HL-60 (cell line): ENCODE results near the gene AP2A1.

Experiments used
- DNase-seq, 2 experiments: peaks; one replicate each; pipeline ENCODE4 v3.0.0-alpha.2; 2010 to 2020; ENCODE audit warnings: low read depth in 1 of 2, low spot score in 1 of 2
- H3K27ac ChIP-seq: fragments of 250-450 bp; sonication (Bioruptor Pico); replicated peaks from 2 replicates; pipeline ENCODE4 v1.5.1; 2020; ENCODE audit warnings: mild to moderate bottlenecking, moderate library complexity
- H3K27me3 ChIP-seq: fragments of 250-450 bp; sonication (Bioruptor Pico); 2 replicates; pipeline ENCODE4 v1.5.1; 2021; ENCODE audit warnings: mild to moderate bottlenecking, moderate library complexity; ENCODE audit not compliant: insufficient read depth, poor library complexity, severe bottlenecking
- H3K4me3 ChIP-seq: replicated peaks from 2 replicates; pipeline ENCODE4 v1.5.1; 2011; ENCODE audit warnings: mild to moderate bottlenecking, control low read depth, low read length; ENCODE audit not compliant: insufficient read depth
- CTCF ChIP-seq: IDR thresholded peaks from one replicate; pipeline ENCODE4 v1.5.1; 2011; ENCODE audit warnings: low read length, control low read depth, inconsistent platforms; ENCODE audit not compliant: insufficient read depth
- GABPA ChIP-seq: IDR thresholded peaks from 2 replicates; pipeline ENCODE4 v1.6.1; 2012; ENCODE audit warnings: low read depth
- POLR2AphosphoS5 ChIP-seq: IDR thresholded peaks from 2 replicates; pipeline ENCODE4 v1.6.1; 2012; ENCODE audit warnings: low read depth
- REST ChIP-seq: IDR thresholded peaks from 2 replicates; pipeline ENCODE4 v1.6.1; 2012; ENCODE audit warnings: low read depth; ENCODE audit not compliant: insufficient replicate concordance
- SPI1 ChIP-seq: IDR thresholded peaks from 2 replicates; pipeline ENCODE4 v1.6.1; 2012; ENCODE audit warnings: low read depth, mild to moderate bottlenecking, borderline replicate concordance

The AP2A1 gene

GRCh38 chr19:49835562-49835961 lies 68.8 kb downstream of the AP2A1 start:
- no peak for TF ChIP-seq GABPA
- no peak for TF ChIP-seq SPI1
- no peak for TF ChIP-seq REST
- TF ChIP-seq CTCF, result no peak
- no peak for TF ChIP-seq POLR2AphosphoS5
- H3K27ac ChIP-seq, result no peak overlapping the region
- no peaks in the 10 kb centered on the region for H3K27me3 ChIP-seq
- no peak overlapping the region for H3K4me3 ChIP-seq
- no peak for DNase-seq

- TF ChIP-seq REST, result no peak
- no peak for TF ChIP-seq CTCF
- TF ChIP-seq GABPA, result no peak
- TF ChIP-seq POLR2AphosphoS5, result no peak
- TF ChIP-seq SPI1, result no peak
- no peaks in the 10 kb centered on the region for H3K27me3 ChIP-seq
- no peak for DNase-seq
- H3K4me3 ChIP-seq, result no peak overlapping the region
- H3K27ac ChIP-seq, result no peak overlapping the region
Measured at GRCh38 chr19:49836176-49837008, 69.6 kb downstream of the AP2A1 start.

- TF ChIP-seq POLR2AphosphoS5, result no peak
- TF ChIP-seq CTCF, result no peak
- no peak for DNase-seq
- Histone ChIP-seq H3K27ac (no peak overlapping the region), H3K4me3 (no peak overlapping the region), H3K27me3 (no peaks in the 10 kb centered on the region)
Measured at GRCh38 chr19:49837009-49837310, 70.2 kb downstream of the AP2A1 start.

- Histone ChIP-seq H3K27me3 (no peaks in the 10 kb centered on the region), H3K27ac (no peak overlapping the region), H3K4me3 (no peak overlapping the region)
- no peak for DNase-seq
- TF ChIP-seq REST, result no peak
- no peak for TF ChIP-seq GABPA
- no peak for TF ChIP-seq CTCF
- TF ChIP-seq POLR2AphosphoS5, result no peak
- TF ChIP-seq SPI1, result no peak
Measured at GRCh38 chr19:49837425-49837824, 70.6 kb downstream of the AP2A1 start.
